NCI-H2081 (cell line): Measurements from ENCODE around the gene MYO18A.

Experiments used
- DNase-seq, 2 experiments: peaks; one replicate each; lab custom pipeline; 2025; lab: John Stamatoyannopoulos, UW

Gene MYO18A

GRCh38 chr17:29050176-29050575 lies 130.0 kb downstream of the MYO18A start:
- no peak for DNase-seq

- no peak for DNase-seq
These were observed 130.6 kb downstream of the MYO18A start for GRCh38 chr17:29049541-29050145.

- peak; percentile 20 to 42 for DNase-seq
These were observed 131.5 kb downstream of the MYO18A start for GRCh38 chr17:29048440-29049368.

GRCh38 chr17:29046473-29046839 lies 133.7 kb downstream of the MYO18A start:
- no peak for DNase-seq

- DNase-seq = no peak
These were observed 134.3 kb downstream of the MYO18A start for GRCh38 chr17:29045734-29046472.

GRCh38 chr17:29045026-29045425 lies 135.2 kb downstream of the MYO18A start:
- no peak for DNase-seq

GRCh38 chr17:29043539-29044145 lies 136.6 kb downstream of the MYO18A start:
- DNase-seq = no peak

- peak; percentile 89 to 94 for DNase-seq
These were observed 137.3 kb downstream of the MYO18A start, which contains the start of gene PIPOX for GRCh38 chr17:29042679-29043538. TSS of gene PIPOX (plus strand) at chr17:29043141. CDS start at chr17:29043226, 85 bp downstream.

GRCh38 chr17:29042026-29042678 lies 138.0 kb downstream of the MYO18A start:
- DNase-seq = no peak

- DNase-seq = no peak
These were observed 138.6 kb downstream of the MYO18A start for GRCh38 chr17:29041571-29041970.

GRCh38 chr17:29041091-29041490 lies 139.1 kb downstream of the MYO18A start:
- no peak for DNase-seq

GRCh38 chr17:29039764-29040598 lies 140.2 kb downstream of the MYO18A start:
- no peak for DNase-seq

- DNase-seq = no peak
These were observed 142.0 kb downstream of the MYO18A start for GRCh38 chr17:29038085-29038795.

GRCh38 chr17:29037739-29038084 lies 142.5 kb downstream of the MYO18A start:
- no peak for DNase-seq

- DNase-seq = no peak
These were observed 143.6 kb downstream of the MYO18A start for GRCh38 chr17:29036584-29036983.

GRCh38 chr17:29034510-29034909 lies 145.7 kb downstream of the MYO18A start:
- DNase-seq = no peak

- DNase-seq = no peak
These were observed 147.4 kb downstream of the MYO18A start for GRCh38 chr17:29032857-29033197.

GRCh38 chr17:29032013-29032856 lies 148.0 kb downstream of the MYO18A start:
- DNase-seq = no peak
